ENCODE measurements around the gene ATF6.

Gene ATF6

DNA sequence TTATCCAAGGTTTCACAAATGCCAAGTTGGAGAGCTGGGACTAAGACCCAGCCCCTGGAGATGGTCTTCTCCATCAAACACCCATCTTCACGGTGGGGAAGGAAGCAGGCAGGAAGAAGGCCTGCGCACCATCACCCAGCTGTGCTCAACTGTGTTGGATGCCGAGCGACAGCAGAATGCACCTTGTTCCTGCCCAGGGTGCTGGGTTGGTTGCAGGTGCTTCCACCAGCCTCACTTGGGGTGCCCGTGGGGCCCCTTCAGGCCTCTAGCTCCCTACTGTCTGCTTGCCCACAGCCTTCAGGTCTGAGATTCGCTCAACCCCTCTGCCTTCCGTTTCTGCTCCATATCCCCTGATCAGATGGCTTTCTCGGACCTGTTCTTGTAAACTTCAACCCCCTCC lies 215.0 kb downstream of the ATF6 start:
- DNase-seq = no peak

DNA sequence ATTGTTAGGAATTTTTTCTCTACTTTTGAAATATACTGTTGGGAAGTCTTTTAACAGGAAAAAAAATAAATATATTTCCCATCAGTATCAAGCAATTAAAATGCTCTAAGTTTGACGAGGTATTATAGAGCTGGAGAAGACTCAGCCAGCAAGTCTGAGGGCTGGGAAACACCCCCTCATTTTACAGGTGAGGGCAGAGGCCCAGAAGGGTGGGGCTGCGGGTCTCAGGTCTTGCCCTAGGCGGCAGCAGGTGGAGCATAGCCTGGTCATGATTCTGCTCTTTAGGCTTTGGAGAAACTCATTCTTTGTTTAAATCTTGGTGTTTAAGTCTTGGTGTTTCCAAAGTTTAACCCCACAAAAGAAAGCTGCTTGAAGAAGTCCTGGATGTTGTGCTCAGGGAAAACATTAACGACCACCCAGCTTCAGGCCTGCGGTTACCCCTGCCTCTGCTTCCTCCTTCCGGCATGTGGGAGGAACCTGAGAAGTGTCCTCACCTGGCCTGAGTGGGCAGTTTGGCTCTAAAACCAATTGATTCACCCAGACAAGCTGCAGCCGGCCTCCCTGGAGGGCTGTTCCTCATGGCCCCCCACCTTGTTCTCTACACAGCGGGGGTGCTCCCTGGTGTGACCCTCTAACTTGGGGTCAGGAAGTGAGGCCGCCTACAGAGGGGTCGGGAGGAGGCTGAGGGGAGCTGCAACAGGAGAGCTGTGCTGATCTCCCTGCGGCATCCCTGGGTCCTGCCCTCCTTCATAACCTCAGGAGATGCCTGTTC lies 215.8 kb downstream of the ATF6 start:
- no peak for DNase-seq

DNA sequence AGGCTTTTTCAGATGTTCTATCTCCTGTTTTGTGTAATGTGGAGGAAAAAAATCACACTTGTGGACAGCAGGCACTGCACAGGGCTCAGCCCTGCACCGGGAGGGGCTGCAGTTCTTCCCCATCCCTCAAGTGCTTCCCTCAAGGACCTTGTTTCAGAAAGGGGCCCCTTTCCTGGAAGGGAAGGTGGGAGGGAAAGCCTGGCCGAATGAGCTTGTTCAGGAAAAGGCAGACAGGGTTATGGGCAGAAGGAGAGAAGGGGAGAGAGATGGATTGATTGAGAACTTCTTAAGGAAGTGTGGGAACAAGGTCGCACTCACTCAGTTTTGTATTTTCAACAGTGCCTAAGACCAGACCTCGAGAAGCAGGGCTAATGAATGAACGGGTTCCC lies 216.4 kb downstream of the ATF6 start:
- DNase-seq = no peak

DNA sequence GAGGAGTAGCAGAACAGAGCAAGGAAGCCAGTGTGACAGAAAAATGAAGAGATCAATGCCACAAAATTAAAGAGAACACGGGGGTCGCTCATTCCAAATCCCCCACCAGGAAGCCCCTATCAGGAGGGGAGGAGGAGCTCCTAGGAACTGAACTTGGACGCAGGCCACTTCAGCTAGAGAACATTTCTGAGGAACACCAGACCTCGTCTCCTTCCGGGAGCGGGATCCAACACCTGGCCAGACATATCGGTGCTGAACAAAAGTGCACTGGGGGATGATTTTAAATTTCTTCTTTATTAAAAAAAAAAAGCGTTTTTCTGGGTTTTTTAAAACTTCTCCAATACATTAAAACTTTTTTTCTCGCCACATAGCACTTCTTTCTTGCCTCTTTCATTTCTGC lies 216.8 kb downstream of the ATF6 start:
- DNase-seq = no peak

DNA sequence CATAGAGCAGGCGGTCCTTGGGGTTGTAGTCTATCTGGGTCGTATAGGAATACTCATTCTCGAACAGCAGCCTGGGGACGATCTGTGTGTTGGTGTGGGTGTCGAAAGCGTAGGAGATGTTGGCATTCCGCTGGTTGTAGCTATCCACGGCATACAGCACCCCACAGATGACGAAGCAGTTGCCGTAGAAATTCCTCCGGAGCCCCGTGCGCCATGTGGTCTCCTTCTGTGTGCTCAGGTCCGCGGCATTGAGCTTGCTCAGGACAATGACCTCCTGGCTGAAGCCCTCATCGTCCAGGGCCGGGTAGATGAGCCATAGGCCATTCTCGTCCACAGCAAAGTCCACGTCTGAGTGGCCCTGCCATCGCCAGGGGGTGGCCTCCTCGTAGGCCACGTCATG lies 217.6 kb downstream of the ATF6 start:
- DNase-seq = no peak

DNA sequence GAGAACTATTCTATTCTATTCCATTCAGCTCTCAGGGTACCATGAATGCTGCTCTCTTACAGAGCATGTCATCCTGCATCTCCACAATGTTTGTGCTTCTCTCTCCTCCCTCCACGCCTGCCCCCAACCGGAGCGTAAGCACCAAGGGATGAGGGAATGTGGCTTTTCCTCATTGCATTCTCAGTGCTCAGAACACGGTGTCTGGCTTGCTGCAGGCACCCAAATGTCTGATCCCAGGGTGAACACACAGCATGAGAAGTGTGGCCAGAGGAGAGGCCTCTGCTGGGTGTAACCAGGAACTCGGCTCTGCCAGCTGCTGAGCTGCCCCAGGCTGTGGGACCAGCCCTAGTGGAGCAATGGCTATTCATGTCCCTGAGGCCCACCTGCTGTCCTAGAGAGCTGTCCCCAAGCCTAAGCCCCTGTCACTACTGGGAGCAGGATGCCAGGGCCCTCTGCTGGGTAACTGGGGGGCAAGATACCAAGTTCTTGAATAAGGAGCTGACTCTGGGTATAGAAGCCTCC lies 219.2 kb downstream of the ATF6 start:
- DNase-seq = no peak

DNA sequence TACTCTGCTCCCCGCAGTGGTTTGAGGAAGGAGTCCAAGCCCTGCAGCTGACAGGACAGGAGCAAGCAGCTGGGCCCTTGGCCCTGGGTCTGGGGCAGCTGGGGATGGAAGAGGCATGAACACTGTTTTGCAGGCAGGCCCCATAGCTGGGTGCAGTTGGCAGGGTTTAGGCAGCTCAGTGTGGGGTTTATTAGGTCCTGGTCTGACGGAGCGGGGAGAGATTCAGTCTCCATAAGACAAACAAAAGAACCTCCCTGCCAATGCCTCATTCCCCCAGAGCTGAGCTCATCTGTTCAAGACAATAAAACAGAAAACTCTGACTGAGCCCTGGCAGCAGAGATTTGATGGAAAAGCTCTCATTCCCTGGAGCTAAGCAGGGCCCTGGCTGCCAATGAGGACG lies 220.2 kb downstream of the ATF6 start:
- DNase-seq = no peak

DNA sequence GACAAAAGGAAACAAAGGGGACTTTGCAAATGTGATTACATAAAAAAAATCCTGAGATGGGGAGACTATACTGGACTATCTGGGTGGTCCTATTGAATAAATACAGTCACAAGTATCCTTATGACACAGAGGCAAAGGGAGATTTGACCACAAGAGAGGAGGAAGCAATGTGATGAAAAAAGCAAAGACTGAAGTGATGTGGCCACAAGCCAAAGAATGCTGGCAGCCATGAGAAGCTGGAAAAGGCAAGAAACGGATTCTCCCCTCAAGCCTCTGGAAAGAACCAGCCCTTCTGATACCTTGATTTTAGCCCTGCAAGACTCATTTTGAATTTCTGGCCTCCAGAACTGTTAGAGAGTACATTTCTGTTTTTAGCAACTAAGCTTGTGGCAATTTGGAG lies 221.2 kb downstream of the ATF6 start:
- no peak for DNase-seq

DNA sequence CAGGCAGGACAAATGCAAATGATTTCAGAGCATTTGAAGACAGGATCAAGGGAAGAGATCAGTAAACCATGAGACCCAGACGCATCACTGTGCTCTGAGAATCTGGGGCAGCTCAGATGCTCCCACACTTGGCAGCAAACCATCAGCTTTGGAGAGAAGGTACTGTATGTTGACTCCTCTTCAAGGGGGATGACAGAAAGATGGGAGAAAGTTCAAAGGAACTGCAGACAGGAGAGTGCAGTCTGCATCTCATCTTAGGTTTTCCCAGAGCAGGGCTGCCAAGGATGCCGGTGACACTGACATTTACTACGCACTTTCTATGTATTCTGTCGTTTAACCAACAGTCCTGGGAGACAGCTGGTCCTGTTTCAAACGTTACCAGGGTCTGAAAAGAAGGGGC lies 221.8 kb downstream of the ATF6 start:
- DNase-seq = no peak

DNA sequence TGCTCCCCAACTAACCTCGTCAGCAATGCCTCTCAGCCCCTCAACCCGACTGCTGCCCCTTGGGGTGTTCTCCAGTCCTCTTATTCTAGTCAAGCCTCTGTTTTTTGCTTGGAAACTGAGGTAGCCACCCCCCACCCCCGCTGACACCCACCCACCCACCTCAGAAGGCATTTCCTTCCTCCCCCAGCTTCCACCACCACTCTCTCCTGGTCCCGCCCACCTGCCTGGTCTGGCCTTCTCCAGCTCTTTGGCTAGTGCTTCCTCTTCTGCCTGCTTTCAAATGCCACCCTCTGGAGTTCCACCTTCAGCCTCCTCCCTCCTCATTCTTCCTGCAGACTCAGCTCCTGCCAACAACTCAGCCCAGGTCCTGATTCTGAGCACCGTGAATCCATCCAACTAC lies 222.3 kb downstream of the ATF6 start:
- no peak for DNase-seq

DNA sequence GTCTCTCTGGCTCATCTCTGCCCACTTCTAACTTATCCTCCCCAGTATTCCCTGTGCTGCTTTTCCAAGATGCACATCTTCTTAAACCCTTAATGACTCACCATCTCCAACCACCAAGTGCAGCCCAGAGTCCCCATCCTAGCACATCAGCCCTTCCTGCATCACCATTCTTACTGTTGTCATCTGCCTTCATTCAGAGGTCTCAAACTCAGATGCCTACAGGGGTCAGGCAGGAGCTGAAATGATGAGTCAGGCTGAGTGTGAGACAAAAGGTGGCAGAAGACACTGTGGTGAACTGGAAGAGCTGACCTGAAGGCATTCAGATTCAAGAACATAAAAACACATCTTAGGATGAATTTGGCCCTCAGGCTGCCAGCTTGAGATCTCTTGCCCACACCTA lies 223.0 kb downstream of the ATF6 start:
- DNase-seq = no peak

DNA sequence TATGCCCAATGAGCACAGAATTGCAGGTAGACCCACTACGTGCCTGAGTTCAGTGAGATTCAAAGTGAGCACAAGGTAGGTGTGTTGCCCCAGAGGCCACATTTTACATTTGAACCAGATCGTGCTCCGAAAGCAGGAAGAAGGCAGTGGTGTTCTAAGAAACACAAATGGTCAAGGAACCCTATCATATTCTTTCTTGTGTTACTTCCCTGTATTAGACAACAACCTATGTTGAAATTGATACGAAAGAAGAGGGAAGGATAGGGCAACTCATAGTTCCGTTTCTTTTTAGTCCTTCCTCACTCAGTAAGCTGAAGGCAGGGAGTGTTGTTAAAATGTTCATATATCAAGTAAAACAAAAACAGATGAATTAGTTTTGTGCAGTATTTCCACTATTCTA lies 223.7 kb downstream of the ATF6 start:
- DNase-seq = no peak

DNA sequence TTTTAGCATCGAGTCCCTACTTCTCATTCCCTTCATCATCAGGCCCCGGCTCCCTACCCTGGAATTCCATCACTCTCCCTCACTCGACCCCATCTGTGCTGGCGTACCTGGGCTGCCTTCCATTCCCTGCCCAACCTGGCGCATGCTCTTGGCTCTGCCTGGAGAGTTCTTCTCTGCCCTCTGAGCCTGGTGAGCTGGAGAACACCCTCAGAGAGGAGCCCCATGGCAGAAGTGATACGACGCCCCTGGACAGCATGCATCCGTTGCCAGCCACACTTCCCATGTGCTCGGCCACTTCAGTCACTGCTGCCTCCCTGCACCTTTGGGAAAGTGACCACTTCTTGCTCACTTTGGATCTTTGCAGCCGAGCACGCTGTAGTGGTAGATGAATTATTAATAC lies 227.5 kb downstream of the ATF6 start:
- no peak for DNase-seq

DNA sequence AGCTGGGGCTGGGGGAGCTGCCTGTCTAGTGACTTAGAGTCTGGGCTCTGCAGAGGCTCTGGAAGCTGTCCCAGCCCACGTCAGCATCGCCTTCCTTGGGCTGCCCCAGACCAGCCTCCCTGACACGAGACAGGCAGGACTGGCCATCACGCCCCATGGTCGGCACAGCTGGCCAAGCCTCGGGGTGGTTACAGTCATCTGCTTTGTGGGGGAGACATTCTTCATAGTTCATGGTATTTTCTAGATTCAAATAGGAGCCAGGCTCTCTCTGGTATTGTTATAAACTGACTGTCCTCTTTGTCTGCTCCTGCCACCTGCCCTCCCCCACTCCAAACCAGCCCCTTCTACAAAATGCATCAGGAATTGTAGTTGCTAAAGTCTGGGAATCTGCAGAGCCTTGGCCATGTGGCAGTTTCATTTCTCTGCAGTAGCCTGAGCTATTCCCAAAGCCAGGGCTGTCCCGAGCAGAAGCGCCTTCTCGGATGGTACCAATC lies 228.1 kb downstream of the ATF6 start:
- no peak for DNase-seq

DNA sequence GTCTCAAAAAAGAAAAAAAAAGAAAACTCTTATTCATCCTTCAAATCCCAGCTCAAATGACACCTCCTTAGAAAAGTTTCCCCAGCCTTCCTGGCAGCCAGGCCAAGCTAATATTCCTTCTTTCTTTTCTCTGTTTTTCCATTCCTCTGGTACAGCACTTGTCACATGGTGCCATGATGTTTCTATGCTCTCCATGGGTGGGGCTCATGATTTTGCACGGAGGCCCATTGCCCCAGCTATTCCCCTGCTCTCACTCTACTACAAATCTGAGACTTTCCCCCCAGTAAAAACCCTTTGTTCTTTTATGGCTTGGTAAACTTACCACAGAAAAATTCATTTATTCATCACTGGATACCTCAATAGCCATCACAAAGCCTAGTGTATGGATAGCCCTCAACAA lies 231.0 kb downstream of the ATF6 start:
- no peak for DNase-seq

DNA sequence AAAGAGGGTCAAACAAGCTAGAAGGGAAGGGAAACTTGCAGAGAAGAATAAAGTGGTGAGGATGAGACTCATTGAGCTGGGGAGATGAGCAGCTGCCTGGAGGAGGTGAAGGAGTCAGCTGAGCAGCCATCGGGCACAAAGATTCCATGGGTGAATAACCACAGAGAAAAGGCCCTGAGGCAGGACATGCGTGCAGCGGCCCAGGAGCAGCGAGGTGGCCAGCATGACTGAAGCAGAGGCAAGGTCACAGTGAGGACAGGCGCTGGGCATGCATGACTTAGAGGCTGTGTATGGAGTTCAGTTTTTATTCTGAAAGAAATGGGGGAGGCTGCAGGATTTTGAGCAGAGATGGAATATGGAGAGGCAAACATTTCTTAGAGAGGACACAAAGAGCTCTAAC lies 232.7 kb downstream of the ATF6 start:
- no peak for DNase-seq

DNA sequence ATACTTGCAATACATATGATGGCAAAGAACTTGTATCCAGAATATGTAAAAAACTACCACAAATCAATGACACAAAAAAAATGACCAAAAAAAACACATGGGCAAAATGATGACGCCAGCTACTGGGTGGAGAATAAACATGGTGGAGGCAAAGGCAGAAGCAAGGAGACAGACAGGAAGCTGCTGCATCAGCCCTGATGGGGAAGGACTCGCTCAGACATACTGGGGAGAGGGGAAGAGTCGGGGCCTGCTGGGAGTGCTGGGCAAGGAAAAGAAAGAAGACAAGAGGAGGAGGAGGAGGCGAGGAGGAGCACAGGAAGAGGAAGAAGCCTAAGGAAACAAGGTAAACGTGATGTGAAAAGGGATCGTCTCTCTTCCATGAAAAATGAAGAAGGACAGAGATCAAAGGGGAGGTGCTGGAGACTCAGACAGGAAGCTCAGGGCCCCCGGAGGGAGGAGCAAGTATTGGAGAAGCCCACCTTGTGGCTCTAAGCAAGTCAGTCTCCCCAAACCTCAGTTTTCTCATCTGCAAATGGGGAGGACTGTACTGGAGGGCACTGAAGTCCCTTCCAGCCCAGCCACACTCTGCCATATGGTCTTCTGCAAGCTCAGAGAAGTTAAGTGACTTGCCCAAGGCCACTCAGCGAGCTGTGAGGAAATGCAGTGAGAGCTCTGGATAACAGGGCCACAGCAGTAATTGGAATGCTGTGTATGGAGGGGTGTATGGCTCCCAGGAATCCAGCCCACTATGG lies 233.4 kb downstream of the ATF6 start:
- DNase-seq = no peak

DNA sequence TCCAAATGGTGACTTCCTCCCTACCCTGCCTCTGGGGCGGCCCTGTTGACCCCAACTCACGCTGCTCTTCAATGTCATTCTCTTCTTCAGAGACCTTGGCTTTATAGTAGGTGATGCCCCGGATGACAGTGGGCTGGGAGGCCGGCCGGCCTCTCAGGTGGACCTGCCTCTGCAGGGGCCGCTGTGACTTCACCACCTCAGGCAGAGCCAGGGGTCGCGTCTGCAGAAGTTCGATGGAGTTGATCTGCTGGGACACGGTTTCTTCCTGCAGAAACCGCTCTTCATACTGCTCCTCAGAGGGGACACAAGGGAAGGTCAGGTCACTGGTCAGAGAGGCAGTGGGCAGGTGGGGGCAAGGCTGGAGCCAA lies 233.9 kb downstream of the ATF6 start:
- DNase-seq = no peak

DNA sequence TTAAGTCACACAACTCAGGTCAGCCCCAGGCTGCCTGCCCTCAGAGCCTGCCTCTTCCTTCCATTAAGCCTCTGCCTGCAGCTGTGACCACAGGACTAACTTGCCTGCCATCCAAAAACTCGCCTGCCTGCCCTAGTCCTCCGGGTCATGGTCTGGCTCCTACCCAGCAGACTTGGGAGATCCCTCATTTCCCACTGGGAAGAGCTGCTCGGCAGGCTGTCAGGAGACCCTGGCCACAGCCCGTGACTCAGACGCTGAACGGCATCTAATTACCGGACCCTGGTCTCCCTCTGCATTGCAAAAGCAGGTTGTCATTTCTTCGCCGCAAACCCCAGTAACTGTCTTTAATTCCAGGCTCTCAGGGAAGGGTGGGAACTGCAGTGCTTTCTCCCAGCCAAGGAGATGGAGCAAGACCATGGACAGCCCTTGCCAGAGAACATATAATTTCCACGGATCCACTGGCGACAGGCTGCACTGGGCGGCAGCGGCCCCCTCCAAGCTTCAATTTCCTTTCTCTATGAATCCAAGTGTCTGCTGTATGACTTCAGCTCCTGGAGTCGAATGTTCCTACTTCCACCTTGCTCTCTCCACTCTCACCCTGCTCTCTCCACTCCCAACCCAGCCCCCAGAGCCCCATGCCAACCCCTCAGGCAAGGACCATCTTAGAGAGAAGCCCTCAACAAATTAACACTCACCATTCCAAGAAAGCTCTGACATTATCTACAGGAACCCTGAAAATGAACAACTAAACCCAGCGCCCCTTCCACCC lies 237.1 kb downstream of the ATF6 start:
- DNase-seq = no peak

DNA sequence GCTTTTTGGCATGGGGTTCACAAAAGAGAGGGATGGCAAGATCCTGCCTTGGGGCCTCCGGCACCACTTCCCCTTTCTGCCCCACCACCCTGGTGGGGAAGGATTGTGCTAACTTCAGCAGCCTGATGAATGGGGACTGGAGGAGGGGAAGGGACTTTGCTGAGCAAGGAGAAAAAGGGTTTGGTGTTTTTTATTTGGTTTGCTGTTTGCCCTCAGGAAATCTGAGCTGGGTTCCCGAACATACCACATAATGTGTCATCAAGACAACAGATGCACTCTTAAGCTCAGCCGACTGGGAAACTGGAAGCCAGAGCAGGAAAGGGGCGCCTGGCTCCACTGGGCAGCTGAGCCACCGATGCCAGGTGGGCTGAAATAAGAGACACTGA lies 237.7 kb downstream of the ATF6 start:
- no peak for DNase-seq

DNA sequence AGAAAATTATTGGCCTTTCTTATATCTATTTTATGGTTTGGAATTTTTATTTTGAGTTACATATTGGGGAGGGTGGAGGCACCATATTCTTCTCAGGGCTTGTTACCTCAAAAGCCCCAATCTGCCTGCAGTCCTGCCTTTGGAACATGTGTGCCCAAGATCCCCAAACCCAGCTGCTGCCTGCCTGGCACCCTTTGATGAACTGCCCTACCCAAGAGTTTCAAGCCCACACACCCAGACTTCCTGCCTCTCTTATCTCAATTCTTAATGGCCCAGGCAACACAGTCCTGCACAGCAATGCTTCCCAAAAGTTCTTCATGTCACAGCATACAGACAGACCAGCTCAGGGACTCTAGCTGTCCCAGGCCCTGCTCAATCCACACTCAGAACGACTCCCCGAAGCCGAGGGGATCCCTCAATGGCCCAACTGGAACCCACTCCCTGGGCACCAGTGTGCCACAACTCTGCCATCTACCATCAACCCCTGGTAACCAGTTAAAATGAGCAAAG lies 238.4 kb downstream of the ATF6 start:
- no peak for DNase-seq

DNA sequence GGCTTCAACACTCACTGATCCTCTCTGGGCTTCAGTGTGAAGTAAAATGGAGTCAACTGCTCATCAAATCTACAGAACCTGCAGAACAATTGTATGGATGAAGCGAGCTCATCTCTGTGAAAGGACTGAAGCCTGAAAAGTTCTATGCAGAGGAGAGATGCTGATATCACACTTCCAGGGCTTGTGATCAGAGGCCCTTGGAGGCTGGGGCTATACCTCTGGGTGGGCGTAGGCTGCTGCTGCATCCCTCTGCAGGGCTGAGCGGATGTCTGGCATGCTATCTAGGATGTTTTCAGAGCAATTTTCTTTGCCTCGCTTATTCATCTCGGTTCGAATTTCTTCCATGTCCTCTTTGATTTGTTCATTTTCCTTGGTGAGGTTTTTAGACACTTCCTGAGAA lies 240.0 kb downstream of the ATF6 start:
- no peak for DNase-seq

DNA sequence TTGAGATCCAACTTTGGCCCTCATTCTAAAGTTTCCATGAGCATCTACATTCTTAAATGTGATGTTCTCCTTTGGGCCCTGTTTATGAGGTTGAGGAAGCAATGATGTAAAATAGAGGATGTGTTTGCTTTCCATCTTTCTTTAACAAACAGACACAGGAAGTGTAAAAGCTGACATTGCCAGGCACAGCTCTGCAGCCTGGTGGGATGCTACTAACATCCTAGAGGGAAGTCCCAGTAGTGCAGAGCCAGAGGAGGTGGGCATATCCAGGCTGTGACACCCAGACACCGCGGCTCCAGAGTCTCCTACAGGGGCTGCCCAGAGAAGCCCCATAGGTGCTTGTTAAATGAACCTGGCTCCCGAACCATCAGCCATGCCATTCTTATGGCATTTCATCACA lies 241.3 kb downstream of the ATF6 start:
- no peak for DNase-seq

Data from retina (tissue), 1 donor.